Adipose tissue (tissue), 3 donors: ENCODE measurements around the gene SLC6A8. TPM values are rescaled to one million over a fixed set of nuclear protein-coding genes. Genes with fewer than 3 reads are reported as not detected.
"Not testable (repeated sequence)": the region's sequence is repeated elsewhere in the genome, so short reads cannot be mapped to it uniquely, and the experiment has no call there.

Source experiments
- H3K27ac ChIP-seq: one replicate; pipeline ENCODE4 v1.5.1; 2013; ENCODE audit warnings: low read depth, low read length
- WGBS, 3 donors: extraction: QIAGEN DNeasy Blood & Tissue Kit; methylation state at CpG; one replicate each; pipeline ENCODE4 v1.1.7; 2013; 5-methylcytosine and 5-hydroxymethylcytosine counted together
- polyA plus RNA-seq, 3 donors: library from polyadenylated mRNA; stranded (reverse); fragments of 200-250 nt; gene quantifications; one replicate each; pipeline ENCODE4 v1.2.3, GENCODE V29; 2013
- donor health status: healthy with polysubstance abuse.
- donor health status: Bipolar disorder and iron deficiency.
- donor health status: healthy.

Gene SLC6A8
- polyA plus RNA-seq, 3 donors, result 14.7 to 61.0 (median 20.0) TPM

DNA sequence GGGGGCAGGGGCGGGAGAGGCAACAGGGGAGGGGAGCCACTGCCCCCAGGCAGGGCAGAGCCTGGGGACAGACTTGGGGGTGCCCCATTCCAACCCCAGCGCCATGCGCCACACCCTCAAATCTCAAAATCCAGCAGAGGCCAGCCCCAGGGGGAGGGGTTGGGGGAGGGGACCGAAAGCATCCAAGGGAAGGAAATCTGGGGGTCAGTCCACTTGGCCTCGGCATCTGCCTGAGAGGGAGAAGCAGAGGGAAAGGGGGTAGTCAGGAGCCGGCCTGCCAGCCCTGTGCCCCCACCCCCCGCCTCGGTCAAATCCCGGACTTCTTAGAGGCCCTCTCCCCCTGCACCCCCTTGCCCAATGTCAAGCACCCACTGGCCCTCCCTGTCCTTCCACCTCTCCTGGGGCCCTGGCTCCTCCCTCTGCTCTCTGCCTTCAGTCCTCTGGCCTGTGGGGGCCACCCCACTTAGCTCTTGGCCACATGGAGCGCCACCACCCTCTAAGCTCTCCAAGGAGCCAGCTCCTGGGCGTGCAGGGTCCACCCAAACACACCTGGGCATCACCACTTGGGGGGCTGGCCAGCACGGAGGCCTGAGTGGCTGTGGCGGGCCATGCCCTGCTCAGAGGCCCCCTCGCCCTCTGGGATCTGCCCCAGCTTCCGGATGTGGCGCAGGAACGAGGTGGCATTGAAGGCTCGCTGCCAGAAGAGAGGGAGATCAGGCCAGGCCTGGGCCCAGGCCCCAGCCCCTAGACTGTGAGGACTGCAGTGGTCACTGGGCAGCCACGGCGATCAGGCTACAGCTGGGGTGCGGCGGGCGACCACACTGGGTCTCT is 17.6 kb upstream of the SLC6A8 start:
- WGBS, 3 donors, result 80 to 98% (median 83%) methylated on average over 8 to 23 of the region's 23 CpGs
- no peak overlapping the region for H3K27ac ChIP-seq

DNA sequence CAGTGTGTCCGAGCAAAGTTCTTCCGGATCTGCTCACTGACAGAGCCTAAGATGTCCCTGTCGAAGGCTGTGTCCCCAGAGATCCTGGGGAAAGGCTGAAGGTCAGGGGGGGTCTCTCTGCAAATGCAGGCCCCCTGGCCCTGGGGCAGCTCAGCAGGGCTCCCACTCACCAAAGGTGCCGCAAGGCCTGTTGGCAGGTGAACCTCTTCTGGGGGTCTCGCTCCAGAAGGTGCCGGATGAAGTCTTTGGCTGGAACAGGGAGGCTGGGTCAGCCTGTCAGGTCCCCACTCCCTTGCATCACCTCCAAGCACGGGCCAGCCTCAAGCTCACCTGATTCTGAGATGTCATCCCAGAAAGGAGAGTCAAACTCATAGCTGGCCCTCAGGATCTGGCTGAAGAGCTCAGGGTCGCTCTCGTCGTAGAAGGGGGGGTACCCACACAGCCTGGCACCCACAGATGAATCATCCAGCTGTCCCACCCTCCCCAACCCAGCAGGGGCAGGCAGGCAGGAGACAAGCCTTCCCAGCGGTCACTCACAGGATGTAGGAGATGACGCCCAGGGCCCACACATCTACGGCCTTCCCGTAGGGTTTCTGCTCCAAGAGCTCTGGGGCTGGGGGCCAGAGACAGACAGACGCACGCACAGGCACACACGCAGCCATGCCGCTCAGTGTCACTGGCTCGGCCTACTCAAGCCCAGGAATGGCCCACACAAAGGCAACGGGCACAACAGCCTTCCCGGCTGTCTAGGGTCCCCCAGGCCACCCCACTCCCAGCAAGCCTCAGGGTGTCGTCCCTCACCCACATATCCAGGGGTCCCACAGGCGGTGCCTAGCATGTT is 16.8 kb upstream of the SLC6A8 start:
- no peak overlapping the region for H3K27ac ChIP-seq
- 90 to 91% (median 91%) methylated on average over 15 to 23 of the region's 23 CpGs for WGBS, 3 donors

DNA sequence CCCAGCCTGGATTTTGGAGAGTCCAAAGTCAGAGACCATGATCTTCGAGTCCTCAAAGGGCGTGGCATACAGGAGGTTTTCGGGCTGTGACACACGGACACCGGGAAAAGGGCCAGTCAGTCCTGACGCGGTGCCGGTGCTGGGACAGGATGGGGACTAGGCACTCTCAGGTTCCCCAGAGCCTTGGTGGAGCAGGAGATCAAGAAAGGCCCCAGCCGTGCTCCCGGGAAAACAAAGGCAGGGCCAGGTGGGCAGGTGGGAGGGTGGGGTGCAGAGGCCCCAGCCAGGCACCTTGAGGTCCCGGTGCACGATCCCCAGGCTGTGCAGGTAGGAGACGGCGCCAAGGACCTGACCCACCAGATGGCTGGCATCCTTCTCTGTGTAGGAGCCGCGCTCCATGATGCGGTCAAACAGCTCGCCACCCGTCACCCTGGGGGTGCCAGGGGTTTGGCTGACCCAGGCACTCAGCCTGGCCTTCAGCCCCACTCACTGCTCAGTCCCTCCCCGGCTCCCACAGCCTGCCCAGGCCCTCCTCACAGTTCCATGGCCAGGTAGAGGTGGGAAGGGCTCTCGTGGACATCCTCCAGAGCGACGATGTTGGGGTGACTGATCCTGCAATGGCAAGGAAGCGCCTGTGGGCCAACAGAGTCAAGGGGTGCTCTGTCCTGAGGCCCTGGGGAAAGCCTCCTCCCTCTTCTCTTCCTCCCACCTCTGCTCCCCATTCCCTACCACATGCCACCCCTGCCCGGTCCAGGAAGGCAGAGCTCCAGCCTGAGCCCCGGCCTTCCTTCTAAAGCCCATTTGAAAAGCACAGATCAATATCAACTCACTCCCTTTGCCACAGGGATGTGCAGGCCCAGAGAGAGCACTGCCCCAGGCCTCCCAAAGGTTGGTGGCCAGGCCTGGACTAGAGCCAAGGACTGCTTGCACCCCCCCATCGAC is 15.9 kb upstream of the SLC6A8 start:
- no peak overlapping the region for H3K27ac ChIP-seq
- WGBS, 3 donors, result 82 to 92% (median 91%) methylated on average over 12 to 27 of the region's 27 CpGs

DNA sequence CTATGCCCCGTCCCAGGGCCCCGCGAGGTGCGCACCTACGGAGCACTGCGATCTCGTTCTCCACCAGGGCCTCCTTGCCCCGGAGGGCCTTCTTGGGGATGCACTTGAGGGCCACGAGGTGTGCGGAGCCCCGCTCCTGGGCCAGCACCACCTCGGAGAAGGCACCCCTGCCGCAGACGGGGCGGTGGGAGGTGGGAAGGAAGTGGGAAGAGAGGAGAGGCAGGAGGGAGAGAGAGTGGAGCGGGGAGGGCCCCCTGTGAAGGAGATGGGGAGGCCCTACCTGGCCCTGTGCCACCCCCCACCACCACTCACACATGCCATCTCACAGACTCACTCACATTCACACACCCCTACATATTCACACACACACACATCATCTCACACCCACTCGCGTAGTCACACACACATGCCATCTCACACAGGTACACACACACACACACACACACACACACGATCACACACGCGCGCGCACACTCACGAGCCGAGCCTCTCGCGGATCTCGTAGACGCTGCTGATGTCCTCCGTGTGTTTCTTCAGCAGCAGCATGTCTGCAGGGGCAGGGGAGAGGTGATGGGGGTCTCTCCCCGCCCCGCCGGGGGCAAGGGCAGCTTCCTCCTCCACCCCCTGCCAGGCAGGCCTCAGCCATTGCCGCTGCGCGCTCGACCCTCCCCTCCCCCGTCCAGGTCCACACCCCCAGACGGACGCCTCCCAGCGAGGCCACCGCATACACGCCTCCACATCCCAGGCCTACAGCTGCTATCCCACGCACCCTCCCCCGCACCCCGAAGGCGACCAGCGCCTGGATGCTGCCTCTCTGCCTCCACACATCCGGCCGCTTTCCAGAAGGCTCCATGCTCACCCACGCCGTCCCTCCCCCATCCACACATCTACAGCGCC is 14.9 kb upstream of the SLC6A8 start:
- WGBS, 3 donors, result 39 to 64% (median 63%) methylated on average over 21 to 53 of the region's 53 CpGs

DNA sequence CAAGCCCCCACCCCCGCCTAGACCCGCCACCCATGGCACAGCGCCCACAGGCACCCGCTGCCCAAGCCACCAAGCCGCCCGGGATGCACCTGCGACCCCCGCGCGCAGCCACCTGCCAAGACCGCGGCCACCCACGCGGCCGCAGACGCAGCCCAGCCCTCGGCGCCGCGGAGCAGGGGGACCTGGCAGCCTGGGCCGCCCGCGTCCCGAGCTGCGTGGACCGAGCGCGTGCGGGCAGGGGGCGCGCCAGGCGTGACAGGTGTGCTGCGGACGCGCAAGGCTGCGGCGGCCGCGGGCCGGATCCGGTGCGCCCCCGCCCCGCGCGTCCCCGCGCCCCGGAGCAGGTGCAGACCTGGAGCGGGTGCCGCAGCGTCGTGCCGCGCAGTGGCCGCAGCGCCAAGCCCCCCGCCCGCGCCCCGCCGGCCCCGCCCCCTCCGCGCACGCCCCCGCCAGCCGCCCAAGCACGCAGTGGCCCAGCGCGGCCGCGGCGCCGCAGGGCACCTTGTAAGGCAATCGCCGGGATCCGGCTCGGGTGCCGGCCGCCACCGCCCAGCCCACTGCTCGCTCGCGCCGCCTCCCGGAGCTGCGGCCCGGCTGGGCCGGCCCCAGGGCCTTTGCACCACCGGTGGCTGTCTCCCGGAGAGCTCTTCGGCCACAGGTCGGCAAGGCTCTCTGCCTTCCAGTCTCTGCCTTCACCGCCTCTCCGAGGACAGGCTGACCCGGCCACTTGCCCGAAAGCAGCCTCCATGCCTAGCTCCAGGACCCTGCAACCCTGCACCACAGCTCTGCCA is 14.1 kb upstream of the SLC6A8 start, which contains the start of gene PNCK:
Gene PNCK (minus strand): TSS at position 386 of the 791 bp plus-strand sequence. CDS start 737 bp downstream, outside the sequence.
- H3K27ac ChIP-seq, result no peak within 1 kb of the TSS
- 10 to 48% (median 46%) methylated on average over 6 to 64 of the region's 98 CpGs for WGBS, 3 donors

More for the DNA sequence above, 14.9 kb upstream of the SLC6A8 start:
- H3K27ac ChIP-seq, result no peak overlapping the region

DNA sequence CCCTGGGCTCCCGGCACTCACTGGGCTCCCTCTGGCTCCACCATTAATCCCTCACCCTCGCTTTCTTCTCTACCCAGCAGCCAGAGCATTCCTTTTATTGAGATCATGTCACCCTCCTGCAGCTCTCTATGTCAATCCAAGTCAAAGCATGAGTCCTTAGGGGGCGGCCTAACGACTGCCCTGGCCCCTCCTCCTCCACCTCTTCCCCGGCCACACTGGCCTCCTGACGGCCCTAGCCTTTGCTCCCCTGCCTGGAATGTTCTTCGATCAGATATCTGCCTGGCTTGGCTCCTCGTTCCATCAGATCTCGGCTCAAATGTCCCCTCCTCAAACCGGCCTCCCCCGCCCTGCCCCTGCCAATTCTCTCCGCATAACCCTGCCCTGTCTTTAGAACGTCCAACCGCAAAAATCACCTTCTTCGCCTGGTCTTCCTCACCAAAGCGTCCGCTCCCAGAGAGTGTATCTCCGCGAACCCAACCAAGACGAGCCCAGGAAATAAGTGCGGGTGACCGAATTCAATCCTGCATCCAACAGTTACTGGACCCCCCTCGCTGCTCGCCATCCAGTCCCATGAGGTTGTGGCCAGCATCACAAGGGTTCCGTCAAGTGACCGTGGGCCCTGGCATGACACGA is 13.4 kb upstream of the SLC6A8 start:
- WGBS, 3 donors, result 63 to 81% (median 73%) methylated on average over 25 to 27 of the region's 27 CpGs
- H3K27ac ChIP-seq, result no peak overlapping the region

DNA sequence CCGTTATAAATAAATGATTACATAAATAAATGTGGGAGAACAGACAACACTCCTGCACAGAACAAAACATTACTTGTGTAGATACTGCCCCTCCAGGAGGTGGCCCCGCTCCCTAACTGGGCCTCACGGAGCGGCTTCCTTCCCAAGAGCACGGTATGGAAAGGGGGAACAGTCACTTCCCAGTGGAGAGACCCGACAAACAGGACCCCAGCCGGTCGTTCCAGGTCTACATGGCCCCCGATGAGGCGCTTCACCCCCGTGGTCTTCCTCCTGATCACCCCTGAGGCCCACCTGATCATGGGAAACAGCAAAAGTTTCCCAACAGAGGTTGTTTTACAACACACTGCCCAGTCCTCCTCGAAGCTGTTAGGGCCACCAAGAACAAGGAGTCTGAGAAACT is 6.6 kb upstream of the SLC6A8 start:
- no peak overlapping the region for H3K27ac ChIP-seq
- WGBS, 3 donors, result 66 to 71% (median 67%) methylated on average over 12 of the region's 12 CpGs

DNA sequence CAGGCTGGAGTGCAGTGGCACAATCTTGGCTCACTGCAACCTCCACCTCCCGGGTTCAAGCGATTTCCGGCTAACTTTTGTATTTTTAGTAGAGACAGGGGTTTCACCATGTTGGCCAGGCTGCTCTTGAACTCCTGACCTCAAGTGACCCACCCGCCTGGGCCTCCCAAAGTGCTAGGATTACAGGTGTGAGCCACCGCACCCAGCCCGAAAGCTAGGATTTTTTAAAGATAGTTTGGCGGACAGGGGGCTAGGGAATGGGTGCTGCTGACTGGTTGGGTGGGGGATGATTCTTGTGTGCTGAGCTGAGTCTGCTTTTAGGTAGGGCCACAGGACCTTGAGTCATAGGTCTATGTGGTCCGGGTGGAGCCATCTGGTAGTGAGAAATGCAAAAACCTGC is 4.2 kb upstream of the SLC6A8 start:
- not testable (repeated sequence) for H3K27ac ChIP-seq
- WGBS, 3 donors, result 93 to 99% (median 96%) methylated on average over 8 of the region's 8 CpGs

DNA sequence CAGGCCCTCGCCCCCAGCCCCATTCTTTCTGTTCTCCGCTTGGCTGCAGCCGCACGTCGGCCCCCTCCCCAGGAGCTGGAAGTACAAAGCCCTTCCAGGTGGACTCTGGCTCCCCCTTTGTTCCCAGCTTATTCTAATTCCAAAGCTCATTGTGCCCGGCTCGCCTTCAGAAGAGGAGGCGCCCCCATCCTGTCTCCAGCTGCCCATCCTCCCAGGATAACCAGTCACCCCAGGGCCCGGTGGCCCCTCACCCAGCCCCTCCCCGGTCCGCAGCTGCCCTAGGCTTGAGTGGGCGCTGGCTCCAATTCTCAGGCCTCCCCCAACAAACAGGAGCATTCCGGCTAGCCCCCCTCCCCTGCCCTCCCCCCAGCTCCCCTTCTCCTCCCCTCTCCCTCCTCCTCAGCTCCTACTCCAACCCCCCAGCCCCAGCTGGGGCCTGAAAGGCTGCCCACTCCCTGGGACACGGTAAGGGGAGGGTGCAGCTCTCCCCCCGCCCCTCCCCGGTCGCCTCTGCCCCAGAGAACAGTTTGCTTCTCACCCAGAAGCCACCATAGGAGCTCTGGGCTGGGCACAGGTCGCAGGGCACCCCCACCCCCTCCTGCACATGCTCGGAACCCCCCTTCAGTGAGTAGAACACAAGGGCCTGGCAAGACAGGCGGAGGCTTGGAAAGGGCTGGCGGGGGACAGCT is 3.1 kb upstream of the SLC6A8 start:
- 43 to 69% (median 48%) methylated on average over 8 to 21 of the region's 21 CpGs for WGBS, 3 donors
- no peak overlapping the region for H3K27ac ChIP-seq

DNA sequence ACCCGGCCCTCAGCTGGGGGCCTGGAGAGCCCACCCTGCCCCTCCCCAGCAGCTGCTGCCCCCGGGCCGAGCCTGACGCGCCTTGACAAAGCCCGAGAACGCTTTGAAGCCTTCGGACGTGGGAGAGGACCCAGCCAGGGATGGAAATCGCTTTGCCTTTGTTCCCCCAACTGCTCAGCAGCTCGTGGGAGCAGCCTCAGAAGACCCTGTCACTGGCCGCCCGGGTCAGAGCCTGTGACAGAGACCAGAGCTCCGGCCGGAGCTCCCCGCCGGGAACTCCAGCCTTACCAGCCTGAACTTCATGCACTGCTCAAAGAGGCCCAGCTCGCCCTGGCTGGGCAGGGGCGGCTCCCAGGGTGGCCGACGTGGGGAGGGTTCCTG is 2.6 kb upstream of the SLC6A8 start:
- H3K27ac ChIP-seq, result no peak overlapping the region
- WGBS, 3 donors, result 57 to 65% (median 59%) methylated on average over 4 to 21 of the region's 21 CpGs

DNA sequence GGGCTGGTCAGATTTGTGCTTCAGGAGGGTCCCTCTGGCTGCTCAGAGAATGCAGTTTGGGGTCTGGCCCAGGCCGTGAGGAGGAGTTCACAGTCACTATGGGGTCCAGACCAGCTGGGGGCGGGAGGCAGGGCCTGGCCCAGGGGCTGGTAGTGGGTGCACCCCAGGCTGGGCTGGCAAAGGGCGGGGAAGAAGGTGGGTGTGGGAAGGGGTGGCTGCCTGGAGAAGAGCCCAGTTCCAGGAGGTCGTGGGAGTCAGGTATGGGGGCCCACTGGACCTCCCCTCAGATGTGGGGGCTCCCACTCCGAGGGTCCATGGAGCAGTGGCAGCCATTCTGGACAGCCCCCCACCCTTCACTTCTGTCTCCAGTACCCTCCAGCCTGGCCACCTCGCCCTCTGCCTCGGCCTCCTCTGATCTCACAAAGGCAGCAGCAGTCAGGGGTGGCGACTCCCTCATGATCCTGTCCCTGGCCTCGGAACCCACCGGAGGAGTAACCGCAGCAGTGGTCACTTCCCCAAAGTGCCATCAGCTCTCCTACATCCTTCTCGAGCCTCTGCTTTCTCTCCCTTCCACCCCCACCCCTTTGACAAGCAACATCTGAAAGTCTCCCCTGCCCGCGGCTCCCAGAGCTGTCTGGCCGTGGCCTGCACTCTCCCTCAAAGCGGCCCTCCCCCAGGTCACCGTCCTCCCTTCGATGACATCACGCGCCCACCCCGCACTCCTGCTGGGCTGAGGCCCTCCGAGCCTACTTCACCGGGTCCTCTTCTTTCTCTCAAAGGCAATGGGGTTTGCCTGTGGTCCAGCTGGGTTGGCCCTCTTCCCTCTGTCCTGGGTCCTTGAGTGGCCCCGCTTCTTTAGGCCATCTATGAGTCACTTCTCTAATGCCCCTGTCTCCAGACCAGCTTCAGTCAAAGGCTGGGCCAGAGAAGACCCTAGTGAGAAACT is 1.7 kb upstream of the SLC6A8 start:
- no peak overlapping the region for H3K27ac ChIP-seq
- WGBS, 3 donors, result 62 to 77% (median 67%) methylated on average over 3 to 24 of the region's 24 CpGs

DNA sequence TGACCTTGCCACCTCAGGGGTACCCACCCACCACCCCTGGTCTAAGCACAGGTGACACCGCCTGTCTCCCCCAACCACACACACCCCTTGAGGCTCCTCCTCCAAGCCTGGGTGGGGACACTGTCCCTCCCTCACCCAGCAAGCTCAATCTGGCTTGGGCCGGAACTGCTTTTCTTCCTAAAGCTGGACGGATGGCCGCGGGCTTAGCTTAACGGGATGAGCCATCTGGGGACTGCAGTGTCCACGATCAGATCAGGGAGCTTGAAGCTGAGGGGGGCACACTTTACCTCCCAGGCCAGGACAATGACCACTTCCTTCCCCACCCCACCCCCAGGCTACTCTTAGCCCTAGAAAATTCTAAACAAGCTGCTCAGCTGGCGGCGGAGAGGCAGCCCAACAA is 1.0 kb upstream of the SLC6A8 start:
- WGBS, 3 donors, result 61 to 80% (median 70%) methylated on average over 2 to 9 of the region's 9 CpGs

DNA sequence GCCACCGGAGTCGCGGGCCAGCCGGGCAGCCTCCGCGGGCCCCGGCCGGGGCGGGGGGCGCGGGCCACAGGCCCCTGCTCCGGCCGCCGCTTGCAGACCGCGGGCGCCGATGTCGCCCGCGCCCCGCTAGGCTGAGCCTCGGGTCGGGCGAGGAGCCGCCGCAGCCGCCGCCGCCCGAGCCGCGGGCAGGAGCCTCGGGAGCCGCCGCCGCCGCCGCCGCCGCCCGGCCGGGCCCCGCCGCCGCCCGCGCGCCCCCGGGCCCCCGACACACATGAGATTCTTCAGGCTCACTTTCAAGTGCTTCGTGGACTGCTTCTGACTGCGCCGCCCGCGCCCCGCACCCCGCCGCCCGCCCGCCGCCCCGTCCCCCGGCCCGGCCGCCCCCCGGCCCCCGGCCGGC is 345 bp downstream of the SLC6A8 start:
- 0 to 21% (median 2%) methylated on average over 10 to 38 of the region's 69 CpGs for WGBS, 3 donors
- H3K27ac ChIP-seq, result no peak overlapping the region

More for the DNA sequence above, 1.0 kb upstream of the SLC6A8 start:
- no peak overlapping the region for H3K27ac ChIP-seq

DNA sequence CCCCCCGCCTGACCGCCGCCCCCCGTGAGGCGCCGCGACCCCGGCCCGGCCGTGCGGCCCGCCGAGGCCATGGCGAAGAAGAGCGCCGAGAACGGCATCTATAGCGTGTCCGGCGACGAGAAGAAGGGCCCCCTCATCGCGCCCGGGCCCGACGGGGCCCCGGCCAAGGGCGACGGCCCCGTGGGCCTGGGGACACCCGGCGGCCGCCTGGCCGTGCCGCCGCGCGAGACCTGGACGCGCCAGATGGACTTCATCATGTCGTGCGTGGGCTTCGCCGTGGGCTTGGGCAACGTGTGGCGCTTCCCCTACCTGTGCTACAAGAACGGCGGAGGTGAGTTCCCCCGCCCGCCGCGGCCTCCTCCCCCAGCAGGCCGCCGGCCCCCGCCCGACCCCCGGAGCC is 780 bp downstream of the SLC6A8 start:
- WGBS, 3 donors, result 0 to 33% (median 3%) methylated on average over 15 to 44 of the region's 57 CpGs

More for the DNA sequence above, 780 bp downstream of the SLC6A8 start:
- H3K27ac ChIP-seq, result no peak overlapping the region
